CD4-positive, alpha-beta T cell treated with Interleukin-17A for 4 hours (primary cell): ENCODE results near the gene KRT13.

Experiments
- DNase-seq: peaks from one replicate; pipeline ENCODE4 v3.0.0-alpha.2; 2020; ENCODE audit warnings: mixed read lengths

The KRT13 gene

DNA sequence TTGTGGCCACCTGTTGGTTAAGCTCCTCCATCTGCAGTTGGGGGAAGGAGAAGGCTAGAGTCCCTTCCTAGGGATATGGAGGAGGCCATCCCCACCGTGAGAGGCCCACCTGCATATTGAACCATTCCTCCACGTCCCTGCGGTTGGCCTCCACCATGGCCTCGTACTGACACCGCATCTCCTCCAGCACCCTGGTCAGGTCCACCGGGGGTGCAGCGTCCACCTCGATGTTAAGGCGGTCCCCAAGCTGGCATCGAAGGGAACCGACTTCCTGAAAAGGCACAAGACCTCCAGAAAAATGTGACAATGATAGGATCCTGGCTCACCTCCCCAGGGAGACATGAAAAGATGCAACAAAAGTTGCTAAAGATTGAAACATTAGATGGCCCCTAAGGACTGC, 41.2 kb downstream of the KRT13 start:
- no peak for DNase-seq

DNA sequence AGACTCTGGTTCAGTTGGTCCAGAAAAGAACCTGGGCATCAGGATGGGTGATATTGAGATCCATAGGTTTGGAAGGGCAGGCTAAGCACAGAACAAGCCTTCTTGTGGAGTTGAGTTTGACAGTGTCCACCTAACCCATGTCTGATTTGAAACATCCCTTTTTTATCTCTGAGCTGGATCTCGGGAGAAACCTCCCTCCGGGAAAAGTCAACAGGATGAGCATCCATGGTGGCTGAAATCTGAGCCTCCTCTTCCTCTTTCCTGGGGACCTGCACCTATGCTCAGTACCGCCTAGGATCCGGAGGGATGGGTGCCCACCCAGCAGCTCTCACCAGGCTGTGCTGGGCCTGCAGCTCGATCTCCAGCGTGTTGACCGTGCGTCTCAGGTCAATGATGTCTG, 41.7 kb downstream of the KRT13 start:
- no peak for DNase-seq

DNA sequence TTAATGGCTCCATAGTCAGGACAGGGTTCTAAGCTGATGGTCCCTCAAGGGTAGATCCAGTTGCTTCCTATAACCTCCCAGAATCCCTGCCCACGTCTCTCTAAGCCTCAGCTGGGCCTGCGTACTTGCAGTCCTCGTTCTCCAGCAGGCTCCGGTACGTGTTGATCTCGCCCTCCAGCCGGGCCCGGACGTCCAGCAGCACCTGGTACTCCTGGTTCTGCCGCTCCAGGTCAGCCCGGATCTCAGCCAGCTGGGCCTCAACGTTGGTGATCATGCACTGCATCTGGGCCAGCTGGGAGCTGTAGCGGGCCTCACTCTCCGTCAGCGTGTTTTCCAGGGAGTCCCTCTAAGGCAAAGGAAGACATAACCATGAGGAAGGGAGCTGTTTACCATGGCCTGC, 42.7 kb downstream of the KRT13 start:
- DNase-seq = no peak

DNA sequence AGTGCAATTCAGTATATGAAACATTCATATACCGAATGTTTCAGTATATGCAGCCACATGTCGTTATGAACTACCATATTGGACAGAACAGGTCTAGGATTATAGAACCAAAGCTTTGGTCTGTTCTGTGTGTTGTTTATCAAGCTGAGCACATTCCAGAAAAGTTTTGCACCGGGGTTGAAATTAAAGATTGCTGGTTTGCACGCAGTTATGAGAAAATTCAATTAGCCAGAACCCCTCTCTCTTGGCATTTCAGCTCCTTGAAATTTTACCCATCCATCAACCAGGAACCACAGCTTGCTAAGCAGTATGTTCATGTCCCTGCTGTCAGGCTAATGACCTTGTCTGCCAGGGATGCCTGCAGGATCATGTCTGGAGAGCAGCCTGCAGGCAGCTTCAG, 47.7 kb downstream of the KRT13 start:
- no peak for DNase-seq

DNA sequence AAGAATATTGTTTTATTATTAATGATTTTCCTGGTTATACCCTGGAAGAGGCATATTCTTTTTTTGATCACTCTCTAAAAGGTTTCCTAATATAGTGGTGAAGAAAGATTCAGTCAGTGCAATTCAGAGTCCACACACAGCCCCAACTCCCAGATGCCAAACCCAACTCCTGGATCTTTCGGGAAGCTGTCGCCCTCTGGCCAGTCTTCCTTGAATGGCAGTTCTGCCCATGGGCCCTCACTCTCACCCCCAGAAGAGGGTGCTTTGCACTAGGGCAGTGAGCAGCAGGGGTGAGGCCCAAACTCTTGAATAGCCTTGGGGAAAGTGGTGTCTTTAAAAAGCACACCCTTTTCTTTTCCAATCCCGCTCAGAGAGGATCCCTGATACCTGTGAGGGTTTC, 49.2 kb downstream of the KRT13 start:
- DNase-seq = no peak

DNA sequence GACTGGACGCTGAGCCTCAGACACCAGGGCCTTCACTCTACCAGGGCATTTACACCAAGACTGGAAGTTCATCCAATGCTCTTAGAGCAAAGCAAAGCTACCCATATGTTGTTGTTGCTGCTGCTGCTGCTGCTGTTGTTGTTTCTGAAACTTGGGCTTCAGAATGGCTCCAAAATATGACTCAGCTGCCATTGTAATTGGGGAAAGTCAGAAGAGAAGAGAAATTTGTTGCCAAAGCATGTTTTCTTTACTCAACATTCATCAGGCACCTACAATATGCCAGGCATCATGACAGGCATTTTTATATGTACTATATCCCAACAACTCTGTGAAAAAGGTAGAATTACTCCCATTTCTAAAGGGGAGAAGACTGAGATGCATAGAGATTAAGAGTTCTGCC, 50.2 kb downstream of the KRT13 start:
- no peak for DNase-seq

DNA sequence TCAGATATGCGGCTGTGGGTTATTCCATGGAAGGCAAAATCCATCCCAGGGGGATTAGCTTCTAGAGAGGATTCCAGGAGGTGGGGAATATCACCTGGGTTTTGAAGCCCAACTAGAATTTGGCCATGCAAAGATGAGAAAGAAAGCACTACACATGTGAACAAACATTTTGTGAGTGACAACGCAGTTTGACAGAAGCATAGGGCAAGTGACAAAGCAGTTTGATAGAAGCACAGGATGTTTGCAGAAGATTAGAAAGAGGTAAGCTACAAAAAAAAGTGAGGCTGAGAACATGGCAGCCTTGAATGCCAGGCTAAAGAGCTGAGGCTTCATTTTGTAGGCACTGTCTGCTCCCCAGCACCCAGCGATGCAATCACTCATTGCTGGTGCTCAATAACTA, 52.3 kb downstream of the KRT13 start:
- no peak for DNase-seq

DNA sequence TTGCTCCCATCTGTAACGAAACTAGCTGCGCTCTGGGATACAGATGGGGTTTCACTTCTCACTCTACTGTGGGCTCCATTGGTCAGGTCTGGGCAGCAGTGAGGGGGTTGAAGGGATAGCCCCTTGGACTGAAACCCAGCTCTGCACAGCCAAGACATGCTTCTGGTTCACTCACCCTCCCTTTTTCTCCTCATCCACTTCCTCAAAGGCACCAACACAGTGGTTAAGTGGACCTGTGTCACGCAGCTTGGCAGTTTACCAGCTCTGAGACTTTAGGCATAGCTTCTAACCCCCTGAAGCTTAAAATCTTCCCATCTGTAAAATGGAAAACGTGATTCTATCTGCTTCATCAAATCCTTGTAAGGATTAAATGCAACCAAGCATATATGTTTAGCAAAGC, 53.1 kb downstream of the KRT13 start:
- DNase-seq = no peak

DNA sequence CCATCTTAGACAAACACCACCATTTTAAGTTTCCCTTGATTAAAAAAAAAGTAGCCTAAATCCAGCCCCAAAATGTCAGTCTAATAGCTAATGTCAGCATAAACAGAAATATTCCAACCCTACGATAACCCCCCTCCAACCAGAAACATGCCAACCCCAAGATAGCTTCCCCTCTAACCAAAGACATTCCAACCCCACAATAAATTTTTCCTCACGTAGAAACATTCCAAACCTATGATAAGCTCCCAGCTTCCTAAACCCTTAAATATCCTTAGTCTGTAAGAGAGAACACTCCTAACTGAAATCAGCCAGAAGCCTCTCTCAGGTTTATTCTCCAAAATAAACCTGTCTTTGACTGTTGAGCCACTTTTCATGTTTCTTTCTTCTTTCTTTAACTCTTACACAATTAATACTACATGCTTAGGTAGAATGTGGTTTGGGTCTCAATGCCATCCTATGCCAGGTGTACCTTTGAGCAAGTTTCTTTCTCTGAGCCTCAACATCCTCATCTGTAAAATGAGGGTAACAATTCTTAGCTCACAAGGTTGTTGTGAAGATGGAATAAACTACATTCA, 54.2 kb downstream of the KRT13 start:
- no peak for DNase-seq
